Naive thymus-derived CD4-positive, alpha-beta T cell (primary cell): ENCODE data around the gene CDA. TPM values are rescaled to one million over a fixed set of nuclear protein-coding genes. Genes with fewer than 3 reads are reported as not detected.

Experiments
- ATAC-seq: fragments of 150-1000 bp; cut with Tn5 transposase; 2 replicates; pipeline ENCODE4 v1.10.0; 2021; ENCODE audit warnings: mild to moderate bottlenecking, moderate library complexity
- CTCF ChIA-PET: fragments of 350-600 bp; sonication (Branson Sonifier 250); formaldehyde crosslinking; loops from one replicate; lab custom pipeline; 2021; ENCODE audit warnings: antibody characterized with exemption; lab: Charles Lee
- POLR2A ChIA-PET: fragments of 350-600 bp; sonication (Branson Sonifier 250); formaldehyde crosslinking; loops from one replicate; lab custom pipeline; 2021; ENCODE audit warnings: antibody characterized with exemption, inconsistent platforms; lab: Charles Lee
- DNase-seq, 9 donors: peaks; one replicate each; pipeline versions ENCODE4 v3.0.0 to v3.0.0-alpha.2; 2020 to 2022; ENCODE audit warnings: mixed read lengths in 1 of 9
- H3K27ac ChIP-seq: one replicate; pipeline ENCODE4 v1.7.0; 2013; ENCODE audit warnings: mild to moderate bottlenecking, low read depth, low read length, moderate library complexity
- H3K27me3 ChIP-seq, 2 donors: one replicate each; pipeline ENCODE4 v1.7.0; 2013; ENCODE audit warnings: low read length in 2 of 2, mild to moderate bottlenecking in 2 of 2, moderate library complexity in 2 of 2; ENCODE audit not compliant: control insufficient read depth in 2 of 2, insufficient read depth in 2 of 2
- H3K36me3 ChIP-seq, 3 experiments: 1 replicate in 2 of 3; 2 replicates in 1 of 3; pipeline ENCODE4 v1.7.0; 2013; ENCODE audit warnings: low read length in 3 of 3, mild to moderate bottlenecking in 3 of 3, moderate library complexity in 1 of 3; ENCODE audit not compliant: insufficient read depth in 3 of 3, control insufficient read depth in 2 of 3
- H3K4me1 ChIP-seq, 2 donors: one replicate each; pipeline ENCODE4 v1.7.0; 2013; ENCODE audit warnings: low read length in 2 of 2, mild to moderate bottlenecking in 2 of 2, moderate library complexity in 1 of 2; ENCODE audit not compliant: control insufficient read depth in 2 of 2, insufficient read depth in 2 of 2
- H3K4me3 ChIP-seq: 2 replicates; pipeline ENCODE4 v1.7.0; 2013; ENCODE audit warnings: mild to moderate bottlenecking, low read length
- H3K9me3 ChIP-seq, 3 experiments: 1 replicate in 2 of 3; 2 replicates in 1 of 3; pipeline ENCODE4 v1.7.0; 2013; ENCODE audit warnings: low read length in 3 of 3; ENCODE audit not compliant: control insufficient read depth in 2 of 3
- H3K27ac Mint-ChIP-seq, 9 donors: one replicate each; pipeline ENCODE4 v1.8.0; 2020 to 2022; ENCODE audit warnings: mixed read lengths in 9 of 9, mild to moderate bottlenecking in 8 of 9, moderate library complexity in 5 of 9, inconsistent platforms in 2 of 9
- H3K27me3 Mint-ChIP-seq, 5 donors: one replicate each; pipeline ENCODE4 v1.8.0; 2021 to 2022; ENCODE audit warnings: mixed read lengths in 5 of 5, mild to moderate bottlenecking in 1 of 5
- H3K36me3 Mint-ChIP-seq, 5 donors: one replicate each; pipeline ENCODE4 v1.8.0; 2020 to 2022; ENCODE audit warnings: mixed read lengths in 5 of 5, mild to moderate bottlenecking in 3 of 5, inconsistent platforms in 1 of 5
- H3K4me1 Mint-ChIP-seq, 7 donors: one replicate each; pipeline ENCODE4 v1.8.0; 2020 to 2022; ENCODE audit warnings: mixed read lengths in 7 of 7, mild to moderate bottlenecking in 3 of 7, inconsistent platforms in 1 of 7
- H3K4me3 Mint-ChIP-seq, 10 donors: one replicate each; pipeline ENCODE4 v1.8.0; 2020 to 2022; ENCODE audit warnings: mild to moderate bottlenecking in 10 of 10, mixed read lengths in 10 of 10, moderate library complexity in 6 of 10, inconsistent platforms in 2 of 10
- H3K9me3 Mint-ChIP-seq, 11 donors: one replicate each; pipeline ENCODE4 v1.8.0; 2020 to 2022; ENCODE audit warnings: mixed read lengths in 11 of 11, mild to moderate bottlenecking in 4 of 11, inconsistent platforms in 1 of 11, moderate library complexity in 1 of 11
- intact Hi-C, 2 donors: fragments of 100-400 bp; cut with micrococcal nuclease; formaldehyde crosslinking; loops; one replicate each; pipeline ENCODE4 v1.15.1; 2023
- polyA plus RNA-seq, 2 donors: library from polyadenylated mRNA; unstranded; fragments of 300-500 nt; fragmentation: Illumina TruSeq; gene quantifications; one replicate each; pipeline ENCODE4 v1.2.3, GENCODE V29; 2021
- total RNA-seq, 6 experiments: library from RNA in 5 of 6; stranded (reverse) in 5 of 6; gene quantifications; 1 replicate in 5 of 6; 2 replicates in 1 of 6; pipeline ENCODE4 v1.2.3 and lab custom pipeline; 2021 to 2026

The CDA gene
- total and polyA plus RNA-seq, 7 experiments from 2014 or later, result 2.4 to 13.6 TPM; not detected in 5

GRCh38 chr1:20594746-20595145 is 5.8 kb downstream of the CDA start:
- Mint-ChIP-seq H3K4me3 (no peak overlapping the region), H3K36me3 (peaks cover 0 to 5% (median 0%) of the 10 kb centered on the region in 5 donors), H3K27ac (no peak overlapping the region), H3K9me3 (peaks cover 0 to 2% (median 0%) of the 10 kb centered on the region in 11 donors), H3K4me1 (peaks cover 0 to 5% (median 0%) of the 10 kb centered on the region in 7 donors), H3K27me3 (peaks cover 19 to 44% (median 28%) of the 10 kb centered on the region in 5 donors)
- H3K9me3 ChIP-seq, result no peaks in the 10 kb centered on the region
- no peaks in the 10 kb centered on the region for H3K4me1 ChIP-seq
- H3K27ac ChIP-seq, result no peak overlapping the region
- DNase-seq (no peak), ATAC-seq (no peak)
- intact Hi-C loops, result no loop called here
- CTCF ChIA-PET, result no interaction called here
- no peaks in the 10 kb centered on the region for H3K36me3 ChIP-seq
- no peak overlapping the region for H3K4me3 ChIP-seq
- POLR2A ChIA-PET, result no interaction called here
- no peaks in the 10 kb centered on the region for H3K27me3 ChIP-seq

GRCh38 chr1:20596106-20596505 is 7.2 kb downstream of the CDA start:
- H3K27ac ChIP-seq, result no peak overlapping the region
- ATAC-seq, result no peak
- ChIA-PET POLR2A (no interaction called here), CTCF (no interaction called here)
- no peaks in the 10 kb centered on the region for H3K36me3 Mint-ChIP-seq
- no peaks in the 10 kb centered on the region for H3K9me3 ChIP-seq
- no peak for DNase-seq
- intact Hi-C loops, result no loop called here
- no peak overlapping the region for H3K27ac Mint-ChIP-seq
- H3K4me1 ChIP-seq, result no peaks in the 10 kb centered on the region
- no peak overlapping the region for H3K4me3 ChIP-seq
- H3K9me3 Mint-ChIP-seq, result peaks cover 0 to 2% (median 0%) of the 10 kb centered on the region in 11 donors
- no peak overlapping the region for H3K4me3 Mint-ChIP-seq
- no peaks in the 10 kb centered on the region for H3K27me3 ChIP-seq
- H3K4me1 Mint-ChIP-seq, result peaks cover 0 to 2% (median 0%) of the 10 kb centered on the region in 7 donors
- peaks cover 11 to 32% (median 17%) of the 10 kb centered on the region in 5 donors for H3K27me3 Mint-ChIP-seq
- no peaks in the 10 kb centered on the region for H3K36me3 ChIP-seq

DNA sequence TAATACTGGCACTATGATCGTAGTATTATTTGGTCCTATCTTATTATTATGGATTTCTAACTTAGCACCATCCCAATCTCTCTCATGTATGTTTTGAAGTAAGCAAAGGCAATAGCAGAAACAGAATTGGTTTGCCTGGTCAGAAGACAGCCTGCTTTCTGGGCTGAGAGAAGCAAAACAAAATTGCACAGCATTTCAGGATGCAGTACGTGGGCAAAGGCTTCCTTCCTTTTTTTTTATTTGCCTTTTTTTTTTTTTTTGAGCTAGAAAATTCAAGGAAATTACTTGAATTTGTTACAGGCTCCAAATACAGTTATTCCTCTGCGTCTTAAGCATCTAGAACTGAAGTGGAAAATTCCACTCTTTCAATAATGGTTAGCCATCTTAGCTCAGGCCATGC is 8.8 kb downstream of the CDA start:
- Histone ChIP-seq H3K27ac (no peak overlapping the region), H3K4me3 (no peak overlapping the region), H3K36me3 (no peaks in the 10 kb centered on the region), H3K27me3 (no peaks in the 10 kb centered on the region), H3K4me1 (no peaks in the 10 kb centered on the region), H3K9me3 (no peaks in the 10 kb centered on the region)
- ATAC-seq (no peak), DNase-seq (no peak)
- Mint-ChIP-seq H3K36me3 (no peaks in the 10 kb centered on the region), H3K4me3 (no peak overlapping the region), H3K9me3 (peaks cover 0 to 2% (median 0%) of the 10 kb centered on the region in 11 donors), H3K4me1 (peaks cover 0 to 2% (median 0%) of the 10 kb centered on the region in 7 donors), H3K27ac (no peak overlapping the region), H3K27me3 (peaks cover 1 to 22% (median 10%) of the 10 kb centered on the region in 5 donors)
- ChIA-PET POLR2A (no interaction called here), CTCF (no interaction called here)
- intact Hi-C loops, result no loop called here

GRCh38 chr1:20600156-20600555 is 11.3 kb downstream of the CDA start:
- Mint-ChIP-seq H3K27ac (no peak overlapping the region), H3K36me3 (no peaks in the 10 kb centered on the region), H3K9me3 (peaks cover 0 to 3% (median 0%) of the 10 kb centered on the region in 11 donors), H3K4me1 (peaks cover 0 to 2% (median 0%) of the 10 kb centered on the region in 7 donors), H3K4me3 (no peak overlapping the region), H3K27me3 (peaks cover 0 to 12% (median 7%) of the 10 kb centered on the region in 5 donors)
- Histone ChIP-seq H3K36me3 (no peaks in the 10 kb centered on the region), H3K9me3 (no peaks in the 10 kb centered on the region), H3K27ac (no peak overlapping the region), H3K4me3 (no peak overlapping the region), H3K4me1 (no peaks in the 10 kb centered on the region), H3K27me3 (no peaks in the 10 kb centered on the region)
- ChIA-PET POLR2A (no interaction called here), CTCF (no interaction called here)
- ATAC-seq, result no peak
- DNase-seq, result no peak
- intact Hi-C loops, result no loop called here

DNA sequence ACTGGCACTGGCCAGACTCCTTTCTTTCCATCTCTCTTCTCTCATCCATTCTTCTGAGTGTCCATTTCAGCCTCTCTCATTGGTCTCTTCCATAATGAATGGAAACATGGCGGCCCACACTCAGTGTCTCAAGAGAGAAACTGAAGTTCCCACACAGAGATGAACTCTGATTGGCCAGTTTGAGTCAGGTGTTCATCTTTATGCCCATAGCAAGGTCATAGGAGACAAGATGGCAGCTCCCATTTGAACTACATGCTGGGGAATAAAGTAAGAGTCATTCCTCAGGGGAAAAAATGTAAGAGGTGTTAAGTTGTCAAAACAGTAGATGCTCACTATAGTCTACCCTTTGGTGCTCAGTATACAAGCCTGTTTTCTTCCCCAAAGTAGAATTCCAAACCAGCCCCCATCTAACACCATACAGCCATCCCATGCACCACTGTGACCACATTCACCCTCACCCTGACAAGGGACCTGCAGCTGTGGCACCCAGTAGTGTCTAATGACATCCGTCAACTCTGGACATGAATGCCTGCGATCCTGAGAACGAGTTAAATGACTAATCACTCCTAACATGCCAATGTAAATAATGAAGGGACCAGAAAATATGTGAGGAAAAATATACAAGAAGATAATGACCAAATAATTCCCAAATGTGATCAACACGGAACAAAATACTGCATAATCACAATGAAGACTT is 12.4 kb downstream of the CDA start:
- H3K27me3 Mint-ChIP-seq, result peaks cover 0 to 10% (median 5%) of the 10 kb centered on the region in 5 donors
- peaks cover 0 to 2% (median 0%) of the 10 kb centered on the region in 7 donors for H3K4me1 Mint-ChIP-seq
- POLR2A ChIA-PET, result no interaction called here
- H3K27ac ChIP-seq, result no peak overlapping the region
- no peaks in the 10 kb centered on the region for H3K4me1 ChIP-seq
- ATAC-seq, result no peak
- no peaks in the 10 kb centered on the region for H3K36me3 ChIP-seq
- H3K27me3 ChIP-seq, result no peaks in the 10 kb centered on the region
- H3K9me3 ChIP-seq, result no peaks in the 10 kb centered on the region
- no peak overlapping the region for H3K4me3 Mint-ChIP-seq
- peaks cover 0 to 3% (median 0%) of the 10 kb centered on the region in 11 donors for H3K9me3 Mint-ChIP-seq
- DNase-seq, result no peak
- no peak overlapping the region for H3K27ac Mint-ChIP-seq
- no peaks in the 10 kb centered on the region for H3K36me3 Mint-ChIP-seq
- CTCF ChIA-PET, result no interaction called here
- H3K4me3 ChIP-seq, result no peak overlapping the region
- intact Hi-C loops, result no loop called here

GRCh38 chr1:20602851-20603450 is 14.1 kb downstream of the CDA start:
- H3K36me3 Mint-ChIP-seq, result no peaks in the 10 kb centered on the region
- CTCF ChIA-PET, result no interaction called here

More at GRCh38 chr1:20602851-20603450, 14.1 kb downstream of the CDA start:
- Mint-ChIP-seq H3K27me3 (peaks cover 0 to 16% (median 10%) of the 10 kb centered on the region in 5 donors), H3K4me3 (no peak overlapping the region), H3K4me1 (peaks cover 0 to 2% (median 0%) of the 10 kb centered on the region in 7 donors), H3K9me3 (peaks cover 0 to 3% (median 0%) of the 10 kb centered on the region in 11 donors), H3K27ac (no peak overlapping the region)
- Histone ChIP-seq H3K27ac (no peak overlapping the region), H3K9me3 (no peaks in the 10 kb centered on the region), H3K4me3 (no peak overlapping the region), H3K36me3 (no peaks in the 10 kb centered on the region), H3K4me1 (no peaks in the 10 kb centered on the region), H3K27me3 (no peaks in the 10 kb centered on the region)
- ATAC-seq (no peak), DNase-seq (no peak)
- intact Hi-C loops, result no loop called here
- POLR2A ChIA-PET, result no interaction called here
